SK-N-SH treated with all-trans-retinoic acid at 6 μM for 48 hours (cell line): ENCODE results near the gene RNASE8.

Source experiments
- ATAC-seq: fragments of 200-7000 bp; cut with Tn5 transposase; 3 replicates; pipeline ENCODE4 v1.9.1; 2020; ENCODE audit warnings: mild to moderate bottlenecking, moderate library complexity
- ARNTL ChIP-seq: fragments of 450-650 bp; formaldehyde crosslinking; IDR thresholded peaks from 2 replicates; pipeline ENCODE4 v1.5.0; 2020; ENCODE audit warnings: low read depth, mild to moderate bottlenecking, moderate library complexity, borderline replicate concordance
- BACH2 ChIP-seq: fragments of 250-450 bp; sonication (Bioruptor Pico); IDR thresholded peaks from 2 replicates; pipeline ENCODE4 v1.9.0; 2021; ENCODE audit warnings: mild to moderate bottlenecking, borderline replicate concordance
- CSDC2 ChIP-seq: fragments of 250-450 bp; sonication (Bioruptor Pico); IDR thresholded peaks from 2 replicates; pipeline ENCODE4 v1.5.0; 2020; ENCODE audit warnings: mild to moderate bottlenecking, moderate library complexity
- ESRRG ChIP-seq: fragments of 250-450 bp; sonication (Bioruptor Pico); IDR thresholded peaks from 2 replicates; pipeline ENCODE4 v1.6.1; 2021; ENCODE audit warnings: mild to moderate bottlenecking
- GLIS3 ChIP-seq: fragments of 250-450 bp; sonication (Bioruptor Pico); IDR thresholded peaks from 2 replicates; pipeline ENCODE4 v1.5.0; 2020; ENCODE audit warnings: mild to moderate bottlenecking, moderate library complexity
- ISL1 ChIP-seq: fragments of 250-450 bp; sonication (Bioruptor Pico); IDR thresholded peaks from 2 replicates; pipeline ENCODE4 v2.1.2; 2022; ENCODE audit warnings: mild to moderate bottlenecking, moderate library complexity
- OSR1 ChIP-seq: fragments of 250-450 bp; sonication (Bioruptor Pico); IDR thresholded peaks from 2 replicates; pipeline ENCODE4 v1.8.0; 2022; ENCODE audit warnings: moderate library complexity, mild to moderate bottlenecking, inconsistent platforms
- PPARA ChIP-seq: fragments of 250-450 bp; sonication (Bioruptor Pico); IDR thresholded peaks from 2 replicates; pipeline ENCODE4 v1.5.0; 2020; ENCODE audit warnings: mild to moderate bottlenecking, borderline replicate concordance
- RARB ChIP-seq: fragments of 250-450 bp; sonication (Bioruptor Pico); IDR thresholded peaks from 2 replicates; pipeline ENCODE4 v1.8.0; 2021; ENCODE audit warnings: mild to moderate bottlenecking, moderate library complexity
- SNAI2 ChIP-seq: fragments of 250-450 bp; sonication (Bioruptor Pico); IDR thresholded peaks from 2 replicates; pipeline ENCODE4 v1.5.0; 2020; ENCODE audit warnings: mild to moderate bottlenecking, moderate library complexity
- TCF4 ChIP-seq: fragments of 250-450 bp; sonication (Bioruptor Pico); IDR thresholded peaks from 2 replicates; pipeline ENCODE4 v1.8.0; 2021; ENCODE audit warnings: mild to moderate bottlenecking, moderate library complexity, borderline replicate concordance
- TOX ChIP-seq: fragments of 250-450 bp; sonication (Bioruptor Pico); IDR thresholded peaks from 2 replicates; pipeline ENCODE4 v1.8.0; 2021; ENCODE audit warnings: mild to moderate bottlenecking, moderate library complexity, borderline replicate concordance
- ZC3H10 ChIP-seq: fragments of 250-450 bp; sonication (Bioruptor Pico); IDR thresholded peaks from 2 replicates; pipeline ENCODE4 v1.5.1; 2021; ENCODE audit warnings: mild to moderate bottlenecking, moderate library complexity
- ZFP3 ChIP-seq: fragments of 250-450 bp; sonication (Bioruptor Pico); IDR thresholded peaks from 2 replicates; pipeline ENCODE4 v1.5.0; 2020; ENCODE audit warnings: mild to moderate bottlenecking, moderate library complexity
- ZFP30 ChIP-seq: fragments of 450-650 bp; formaldehyde crosslinking; IDR thresholded peaks from 2 replicates; pipeline ENCODE4 v1.5.0; 2022; ENCODE audit warnings: mild to moderate bottlenecking, moderate library complexity
- ZNF565 ChIP-seq: fragments of 450-650 bp; formaldehyde crosslinking; conservative IDR thresholded peaks from 2 replicates; pipeline ENCODE4 v1.5.0; 2020; ENCODE audit warnings: low read depth, mild to moderate bottlenecking, moderate library complexity
- ZNF70 ChIP-seq: fragments of 450-650 bp; formaldehyde crosslinking; IDR thresholded peaks from 2 replicates; pipeline ENCODE4 v1.5.0; 2020; ENCODE audit warnings: mild to moderate bottlenecking, moderate library complexity
- ZNF8 ChIP-seq: fragments of 450-650 bp; formaldehyde crosslinking; IDR thresholded peaks from 2 replicates; pipeline ENCODE4 v1.5.0; 2020; ENCODE audit warnings: mild to moderate bottlenecking, moderate library complexity
- TF ChIP-seq, protein P1 (sequence below): fragments of 250-450 bp; sonication (Bioruptor Pico); IDR thresholded peaks from 2 replicates; pipeline ENCODE4 v1.8.0; 2021; ENCODE audit warnings: low read depth, mild to moderate bottlenecking, moderate library complexity, borderline replicate concordance
- TF ChIP-seq, protein P2 (sequence below): fragments of 250-450 bp; sonication (Bioruptor Pico); IDR thresholded peaks from 2 replicates; pipeline ENCODE4 v1.5.1; 2021; ENCODE audit warnings: mild to moderate bottlenecking, moderate library complexity
- TF ChIP-seq, protein P3 (sequence below): fragments of 250-450 bp; sonication (Bioruptor Pico); IDR thresholded peaks from 2 replicates; pipeline ENCODE4 v1.5.0; 2020; ENCODE audit warnings: mild to moderate bottlenecking, moderate library complexity
- TF ChIP-seq, protein P4 (sequence below): fragments of 250-450 bp; sonication (Bioruptor Pico); IDR thresholded peaks from 2 replicates; pipeline ENCODE4 v1.8.0; 2020; ENCODE audit warnings: mild to moderate bottlenecking, moderate library complexity, borderline replicate concordance
- TF ChIP-seq, protein P5 (sequence below): fragments of 250-450 bp; sonication (Bioruptor Pico); IDR thresholded peaks from 2 replicates; pipeline ENCODE4 v1.5.1; 2020; ENCODE audit warnings: low read depth, mild to moderate bottlenecking, moderate library complexity

Gene RNASE8

DNA sequence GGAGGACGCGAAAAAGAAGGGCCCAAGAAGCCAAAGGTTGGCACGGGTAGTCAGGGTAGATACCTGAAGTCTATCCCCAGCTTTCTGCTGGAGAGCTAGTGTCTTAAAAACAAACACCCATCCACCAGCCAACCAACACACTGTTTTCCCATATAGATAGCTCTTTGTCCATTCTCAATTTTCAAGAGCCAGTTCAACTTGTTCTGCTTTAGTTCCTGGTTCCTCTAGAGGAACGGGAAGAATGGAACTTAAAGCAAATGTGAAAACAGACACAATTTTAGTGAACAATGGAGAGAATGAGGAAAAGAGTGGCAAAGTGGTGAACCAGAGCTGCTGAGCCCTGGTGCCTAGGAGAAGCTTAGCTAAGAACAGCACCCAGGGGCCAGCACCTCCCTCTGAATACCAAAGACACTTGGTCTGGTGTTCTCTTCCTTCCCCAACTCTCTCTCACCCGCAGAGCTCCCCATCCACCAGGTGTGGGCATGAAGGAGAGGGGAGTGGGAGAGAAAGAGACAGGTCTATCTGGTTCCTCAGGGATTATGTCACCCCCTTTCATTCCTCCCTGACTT is 36.6 kb upstream of the RNASE8 start:
- TF ChIP-seq ZNF70 (no peak), ZC3H10 (CRISPR knock-in tag) (no peak), ISL1 (CRISPR knock-in tag) (no peak), PPARA (no peak), ESRRG (no peak), TOX (CRISPR knock-in tag) (no peak), SNAI2 (CRISPR knock-in tag) (no peak), ZNF8 (CRISPR knock-in tag) (no peak), TCF4 (CRISPR knock-in tag) (no peak), GLIS3 (CRISPR knock-in tag) (no peak), OSR1 (CRISPR knock-in tag) (no peak), ZFP3 (CRISPR knock-in tag) (no peak), RARB (no peak), BACH2 (CRISPR knock-in tag) (no peak), CSDC2 (CRISPR knock-in tag) (no peak)
- TF ChIP-seq, protein P1, sequence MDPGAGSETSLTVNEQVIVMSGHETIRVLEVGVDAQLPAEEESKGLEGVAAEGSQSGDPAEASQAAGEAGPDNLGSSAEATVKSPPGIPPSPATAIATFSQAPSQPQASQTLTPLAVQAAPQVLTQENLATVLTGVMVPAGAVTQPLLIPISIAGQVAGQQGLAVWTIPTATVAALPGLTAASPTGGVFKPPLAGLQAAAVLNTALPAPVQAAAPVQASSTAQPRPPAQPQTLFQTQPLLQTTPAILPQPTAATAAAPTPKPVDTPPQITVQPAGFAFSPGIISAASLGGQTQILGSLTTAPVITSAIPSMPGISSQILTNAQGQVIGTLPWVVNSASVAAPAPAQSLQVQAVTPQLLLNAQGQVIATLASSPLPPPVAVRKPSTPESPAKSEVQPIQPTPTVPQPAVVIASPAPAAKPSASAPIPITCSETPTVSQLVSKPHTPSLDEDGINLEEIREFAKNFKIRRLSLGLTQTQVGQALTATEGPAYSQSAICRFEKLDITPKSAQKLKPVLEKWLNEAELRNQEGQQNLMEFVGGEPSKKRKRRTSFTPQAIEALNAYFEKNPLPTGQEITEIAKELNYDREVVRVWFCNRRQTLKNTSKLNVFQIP (CRISPR knock-in tag), result no peak
- TF ChIP-seq, protein P2, sequence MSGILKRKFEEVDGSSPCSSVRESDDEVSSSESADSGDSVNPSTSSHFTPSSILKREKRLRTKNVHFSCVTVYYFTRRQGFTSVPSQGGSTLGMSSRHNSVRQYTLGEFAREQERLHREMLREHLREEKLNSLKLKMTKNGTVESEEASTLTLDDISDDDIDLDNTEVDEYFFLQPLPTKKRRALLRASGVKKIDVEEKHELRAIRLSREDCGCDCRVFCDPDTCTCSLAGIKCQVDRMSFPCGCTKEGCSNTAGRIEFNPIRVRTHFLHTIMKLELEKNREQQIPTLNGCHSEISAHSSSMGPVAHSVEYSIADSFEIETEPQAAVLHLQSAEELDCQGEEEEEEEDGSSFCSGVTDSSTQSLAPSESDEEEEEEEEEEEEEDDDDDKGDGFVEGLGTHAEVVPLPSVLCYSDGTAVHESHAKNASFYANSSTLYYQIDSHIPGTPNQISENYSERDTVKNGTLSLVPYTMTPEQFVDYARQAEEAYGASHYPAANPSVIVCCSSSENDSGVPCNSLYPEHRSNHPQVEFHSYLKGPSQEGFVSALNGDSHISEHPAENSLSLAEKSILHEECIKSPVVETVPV (CRISPR knock-in tag), result no peak
- TF ChIP-seq, protein P3, sequence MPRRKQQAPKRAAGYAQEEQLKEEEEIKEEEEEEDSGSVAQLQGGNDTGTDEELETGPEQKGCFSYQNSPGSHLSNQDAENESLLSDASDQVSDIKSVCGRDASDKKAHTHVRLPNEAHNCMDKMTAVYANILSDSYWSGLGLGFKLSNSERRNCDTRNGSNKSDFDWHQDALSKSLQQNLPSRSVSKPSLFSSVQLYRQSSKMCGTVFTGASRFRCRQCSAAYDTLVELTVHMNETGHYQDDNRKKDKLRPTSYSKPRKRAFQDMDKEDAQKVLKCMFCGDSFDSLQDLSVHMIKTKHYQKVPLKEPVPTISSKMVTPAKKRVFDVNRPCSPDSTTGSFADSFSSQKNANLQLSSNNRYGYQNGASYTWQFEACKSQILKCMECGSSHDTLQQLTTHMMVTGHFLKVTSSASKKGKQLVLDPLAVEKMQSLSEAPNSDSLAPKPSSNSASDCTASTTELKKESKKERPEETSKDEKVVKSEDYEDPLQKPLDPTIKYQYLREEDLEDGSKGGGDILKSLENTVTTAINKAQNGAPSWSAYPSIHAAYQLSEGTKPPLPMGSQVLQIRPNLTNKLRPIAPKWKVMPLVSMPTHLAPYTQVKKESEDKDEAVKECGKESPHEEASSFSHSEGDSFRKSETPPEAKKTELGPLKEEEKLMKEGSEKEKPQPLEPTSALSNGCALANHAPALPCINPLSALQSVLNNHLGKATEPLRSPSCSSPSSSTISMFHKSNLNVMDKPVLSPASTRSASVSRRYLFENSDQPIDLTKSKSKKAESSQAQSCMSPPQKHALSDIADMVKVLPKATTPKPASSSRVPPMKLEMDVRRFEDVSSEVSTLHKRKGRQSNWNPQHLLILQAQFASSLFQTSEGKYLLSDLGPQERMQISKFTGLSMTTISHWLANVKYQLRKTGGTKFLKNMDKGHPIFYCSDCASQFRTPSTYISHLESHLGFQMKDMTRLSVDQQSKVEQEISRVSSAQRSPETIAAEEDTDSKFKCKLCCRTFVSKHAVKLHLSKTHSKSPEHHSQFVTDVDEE (CRISPR knock-in tag), result no peak
- ATAC-seq, result no peak

DNA sequence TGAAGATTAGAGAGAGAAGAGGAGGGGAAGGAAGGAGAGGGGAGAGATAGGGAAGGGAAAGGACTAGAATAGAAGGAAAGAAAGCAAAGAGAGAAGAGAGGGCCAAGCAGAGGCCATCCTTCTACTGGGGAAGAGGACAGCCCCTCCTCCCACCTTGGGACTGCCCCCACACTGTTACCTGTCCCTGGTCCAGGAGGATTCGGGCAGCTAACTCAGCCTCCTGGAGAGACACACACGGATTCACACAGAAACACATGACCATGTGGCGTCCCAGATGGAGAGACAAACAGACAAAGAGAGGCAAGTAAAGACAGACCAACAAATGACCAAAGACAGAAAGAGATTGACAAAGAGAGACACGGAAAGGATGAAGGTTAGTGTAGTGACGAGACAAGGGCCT is 34.9 kb upstream of the RNASE8 start:
- ATAC-seq, result no peak
- TF ChIP-seq ZNF70, result no peak
- TF ChIP-seq ZFP30 (CRISPR knock-in tag), result no peak
- TF ChIP-seq TCF4 (CRISPR knock-in tag), result no peak
- TF ChIP-seq, protein P4, sequence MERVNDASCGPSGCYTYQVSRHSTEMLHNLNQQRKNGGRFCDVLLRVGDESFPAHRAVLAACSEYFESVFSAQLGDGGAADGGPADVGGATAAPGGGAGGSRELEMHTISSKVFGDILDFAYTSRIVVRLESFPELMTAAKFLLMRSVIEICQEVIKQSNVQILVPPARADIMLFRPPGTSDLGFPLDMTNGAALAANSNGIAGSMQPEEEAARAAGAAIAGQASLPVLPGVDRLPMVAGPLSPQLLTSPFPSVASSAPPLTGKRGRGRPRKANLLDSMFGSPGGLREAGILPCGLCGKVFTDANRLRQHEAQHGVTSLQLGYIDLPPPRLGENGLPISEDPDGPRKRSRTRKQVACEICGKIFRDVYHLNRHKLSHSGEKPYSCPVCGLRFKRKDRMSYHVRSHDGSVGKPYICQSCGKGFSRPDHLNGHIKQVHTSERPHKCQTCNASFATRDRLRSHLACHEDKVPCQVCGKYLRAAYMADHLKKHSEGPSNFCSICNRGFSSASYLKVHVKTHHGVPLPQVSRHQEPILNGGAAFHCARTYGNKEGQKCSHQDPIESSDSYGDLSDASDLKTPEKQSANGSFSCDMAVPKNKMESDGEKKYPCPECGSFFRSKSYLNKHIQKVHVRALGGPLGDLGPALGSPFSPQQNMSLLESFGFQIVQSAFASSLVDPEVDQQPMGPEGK, result no peak
- no peak for TF ChIP-seq CSDC2 (CRISPR knock-in tag)
- no peak for TF ChIP-seq SNAI2 (CRISPR knock-in tag)
- TF ChIP-seq, protein P1 (CRISPR knock-in tag), result no peak
- TF ChIP-seq, protein P5, sequence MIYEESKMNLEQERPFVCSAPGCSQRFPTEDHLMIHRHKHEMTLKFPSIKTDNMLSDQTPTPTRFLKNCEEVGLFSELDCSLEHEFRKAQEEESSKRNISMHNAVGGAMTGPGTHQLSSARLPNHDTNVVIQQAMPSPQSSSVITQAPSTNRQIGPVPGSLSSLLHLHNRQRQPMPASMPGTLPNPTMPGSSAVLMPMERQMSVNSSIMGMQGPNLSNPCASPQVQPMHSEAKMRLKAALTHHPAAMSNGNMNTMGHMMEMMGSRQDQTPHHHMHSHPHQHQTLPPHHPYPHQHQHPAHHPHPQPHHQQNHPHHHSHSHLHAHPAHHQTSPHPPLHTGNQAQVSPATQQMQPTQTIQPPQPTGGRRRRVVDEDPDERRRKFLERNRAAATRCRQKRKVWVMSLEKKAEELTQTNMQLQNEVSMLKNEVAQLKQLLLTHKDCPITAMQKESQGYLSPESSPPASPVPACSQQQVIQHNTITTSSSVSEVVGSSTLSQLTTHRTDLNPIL (CRISPR knock-in tag), result no peak
- TF ChIP-seq ZNF565 (CRISPR knock-in tag), result no peak
- TF ChIP-seq ESRRG, result no peak
- no peak for TF ChIP-seq RARB
- TF ChIP-seq ISL1 (CRISPR knock-in tag), result no peak
- no peak for TF ChIP-seq BACH2 (CRISPR knock-in tag)
- no peak for TF ChIP-seq ARNTL (CRISPR knock-in tag)
- TF ChIP-seq OSR1 (CRISPR knock-in tag), result no peak
- TF ChIP-seq ZNF8 (CRISPR knock-in tag), result no peak
- no peak for TF ChIP-seq GLIS3 (CRISPR knock-in tag)
- no peak for TF ChIP-seq ZC3H10 (CRISPR knock-in tag)
- TF ChIP-seq ZFP3 (CRISPR knock-in tag), result no peak
